NCI-H345 treated with DMSO at 0.1 percent for 48 hours (cell line): ENCODE data around the gene HSCB.
A peak's percentile ranks its signal among the peaks of the same experiment; 100 is the strongest.
"Not testable (repeated sequence)": the region's sequence is repeated elsewhere in the genome, so short reads cannot be mapped to it uniquely, and the experiment has no call there.

Source experiments
- DNase-seq: peaks from one replicate; lab custom pipeline; 2025; ENCODE audit not compliant: unreplicated experiment; lab: John Stamatoyannopoulos, UW

HSCB gene

DNA sequence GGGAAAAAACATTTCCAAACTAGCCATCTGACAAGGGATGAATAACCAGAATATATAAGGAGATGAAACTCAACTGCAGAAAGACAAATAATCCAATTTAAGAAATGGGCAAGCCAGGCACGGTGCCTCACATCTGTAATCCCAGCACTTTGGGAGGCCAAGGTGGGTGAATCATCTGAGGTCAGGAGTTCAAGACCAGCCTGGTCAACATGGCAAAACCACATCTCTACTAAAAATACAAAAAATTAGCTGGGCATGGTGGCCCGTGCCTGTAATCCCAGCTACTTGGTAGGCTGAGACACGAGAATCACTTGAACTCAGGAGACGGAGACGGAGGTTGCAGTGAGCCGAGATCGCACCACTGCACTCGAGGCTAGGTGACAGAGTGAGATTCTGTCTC lies 3.0 kb upstream of the HSCB start:
- DNase-seq, result not testable (repeated sequence)

DNA sequence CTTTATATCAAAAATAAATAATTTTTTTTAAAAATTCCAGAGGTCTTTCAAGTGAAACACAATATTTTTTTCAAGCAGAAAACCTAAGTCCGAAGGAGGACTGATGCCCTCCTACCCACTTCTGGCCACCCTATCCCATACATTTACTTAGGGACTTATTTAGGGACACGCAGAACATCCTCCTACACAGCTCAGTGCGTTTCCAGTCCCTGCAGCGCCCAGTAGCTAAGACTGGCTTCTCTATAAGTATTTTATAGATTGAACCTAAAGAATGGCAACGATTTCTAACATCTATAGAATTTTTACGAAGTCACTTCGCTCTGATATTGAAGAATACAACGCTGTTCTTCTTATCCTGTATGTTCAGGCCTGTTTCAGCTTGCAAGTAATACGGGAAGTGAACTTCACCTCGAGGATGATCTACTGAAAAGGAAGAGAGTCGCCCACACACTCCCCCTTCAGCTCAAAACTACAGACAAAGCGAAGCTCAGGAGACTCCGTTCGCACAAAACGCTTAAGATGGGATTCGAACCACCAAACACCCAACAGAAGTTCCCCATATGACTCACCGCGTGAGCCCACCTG lies 547 bp upstream of the HSCB start:
- DNase-seq, result no peak

DNA sequence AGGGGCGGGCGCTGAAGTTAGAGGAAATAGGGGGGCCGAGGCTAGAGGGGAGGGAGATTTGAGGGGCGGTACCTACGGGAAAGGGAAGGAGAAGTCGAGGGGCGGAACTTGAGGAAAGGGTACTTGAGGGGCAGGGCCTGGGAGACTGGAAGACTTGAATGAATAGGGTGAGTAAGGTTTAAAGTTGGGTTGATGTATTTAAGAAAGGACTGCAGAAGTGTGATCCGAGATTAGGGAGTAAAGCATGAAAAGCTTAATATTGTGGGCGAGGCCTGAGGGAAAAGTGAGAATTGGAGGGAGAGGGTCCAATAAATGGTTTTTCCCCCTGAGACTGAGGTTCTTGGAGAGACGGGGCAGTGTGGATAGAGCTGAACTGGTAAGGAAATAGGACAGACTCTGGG lies 723 bp downstream of the HSCB start:
- no peak for DNase-seq

DNA sequence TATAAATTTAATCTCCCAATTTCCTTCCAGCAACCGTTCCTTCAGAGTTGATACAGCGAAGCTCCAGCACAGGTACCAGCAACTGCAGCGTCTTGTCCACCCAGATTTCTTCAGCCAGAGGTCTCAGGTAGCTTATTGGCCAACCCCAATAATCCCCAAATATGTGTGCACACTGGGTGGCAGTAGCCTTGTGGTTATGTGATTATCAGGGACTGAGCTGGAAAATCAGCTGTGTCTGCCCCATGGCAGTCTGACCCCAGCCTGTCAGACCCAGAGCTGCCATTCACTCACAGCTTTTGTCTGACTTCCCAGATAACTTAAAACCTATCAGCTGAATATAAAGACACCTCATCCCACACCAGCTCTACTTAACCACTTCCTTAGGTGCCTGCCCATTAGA lies 2.0 kb downstream of the HSCB start:
- no peak for DNase-seq

DNA sequence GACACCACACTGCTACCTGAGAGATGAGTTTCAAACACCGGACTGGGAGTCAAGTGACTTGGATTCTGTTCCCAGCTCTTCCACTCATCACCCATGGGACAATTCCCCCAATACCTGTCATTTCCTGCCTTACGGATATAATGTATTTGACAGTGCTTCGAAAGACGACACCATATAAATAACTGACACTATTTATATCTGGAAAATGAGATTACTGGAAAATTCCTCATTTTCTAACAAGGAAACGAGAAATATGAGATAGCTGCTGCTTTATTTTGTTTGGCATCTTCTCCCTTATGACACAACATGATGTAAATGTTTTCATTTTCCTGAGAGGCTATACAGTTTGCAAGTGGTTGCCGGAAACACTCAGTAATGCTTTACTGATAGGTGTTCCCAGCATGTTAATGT lies 8.6 kb downstream of the HSCB start:
- no peak for DNase-seq

DNA sequence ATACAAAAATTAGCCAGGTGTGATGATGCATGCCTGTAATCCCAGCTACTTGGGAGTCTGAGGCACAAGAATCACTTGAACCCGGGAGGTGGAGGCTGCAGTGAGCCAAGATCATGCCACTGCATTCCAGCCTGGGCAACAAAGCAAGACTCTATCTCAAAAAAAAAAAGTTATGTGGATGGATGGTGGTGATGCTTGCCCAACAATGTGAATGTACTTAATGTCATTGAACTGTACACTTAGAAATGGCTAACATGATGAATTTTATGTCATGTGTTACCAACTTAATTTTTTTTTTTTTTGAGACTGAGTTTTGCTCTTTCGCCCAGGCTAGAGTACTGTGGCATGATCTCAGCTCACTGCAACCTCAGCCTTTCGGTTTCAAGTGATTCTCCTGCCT lies 12.7 kb downstream of the HSCB start:
- DNase-seq, result not testable (repeated sequence)

DNA sequence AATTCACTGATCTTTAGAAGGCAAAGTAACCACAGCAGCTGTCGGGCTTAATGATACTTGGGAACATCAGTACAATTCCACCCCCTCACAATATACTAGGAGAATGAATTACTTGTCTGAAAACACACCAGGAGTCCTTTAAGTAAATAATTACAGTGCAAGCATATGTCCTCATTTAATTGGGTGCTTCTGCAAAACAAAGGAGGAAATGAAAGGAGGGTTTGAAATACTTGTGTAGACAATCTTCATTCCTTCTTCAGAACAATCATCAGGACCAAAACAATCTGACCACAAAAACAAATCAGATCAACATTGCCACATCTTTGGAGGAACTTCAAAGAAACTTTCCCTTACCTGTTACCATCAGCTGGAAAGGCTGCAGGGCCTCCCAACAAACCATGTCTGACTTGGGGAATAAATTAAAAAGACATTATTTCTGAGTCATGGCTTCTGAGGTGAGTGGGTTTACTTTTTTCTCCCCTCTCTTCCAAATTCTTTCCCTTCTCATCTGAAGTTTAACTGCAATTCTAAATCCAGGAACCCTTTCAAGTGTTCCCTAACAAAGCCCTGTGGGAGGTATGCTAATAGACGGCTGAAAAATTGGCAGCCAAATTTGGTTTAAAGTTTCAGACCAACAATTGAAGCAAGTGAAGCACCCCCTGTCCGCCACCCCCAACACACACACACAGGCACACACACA lies 18.2 kb downstream of the HSCB start:
- DNase-seq, result peak; percentile 34

DNA sequence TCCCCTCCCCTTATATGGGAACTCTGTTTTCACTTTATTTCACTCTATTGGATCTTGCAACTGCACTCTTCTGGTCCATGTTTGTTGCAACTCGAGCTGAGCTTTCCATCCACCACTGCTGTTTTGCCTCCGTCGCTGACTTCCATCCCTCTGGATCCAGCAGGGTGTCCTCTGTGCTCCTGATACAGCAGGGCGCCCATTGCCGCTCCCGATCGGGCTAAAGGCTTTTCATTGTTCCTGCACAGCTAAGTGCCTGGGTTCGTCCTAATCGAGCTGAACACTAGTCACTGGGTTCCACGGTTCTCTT lies 19.6 kb downstream of the HSCB start:
- no peak for DNase-seq

DNA sequence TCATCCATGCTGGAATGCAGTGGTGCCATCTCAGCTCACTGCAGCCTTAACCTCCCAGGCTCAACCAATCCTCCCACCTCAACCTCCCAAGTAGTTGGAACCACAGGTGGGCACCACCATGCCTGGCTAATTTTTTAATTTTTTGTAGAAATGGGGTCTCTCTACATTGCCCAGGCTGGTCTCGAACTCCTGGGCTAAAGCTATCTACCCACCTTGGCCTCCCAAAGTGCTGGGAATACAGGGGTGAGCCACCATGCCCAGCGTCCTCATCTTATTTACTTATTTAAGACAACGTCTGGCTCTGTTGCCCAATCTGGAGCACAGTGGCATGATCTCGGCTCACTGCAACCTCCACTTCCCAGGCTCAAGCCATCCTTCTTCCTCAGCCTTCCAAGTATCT lies 20.2 kb downstream of the HSCB start:
- DNase-seq, result not testable (repeated sequence)

DNA sequence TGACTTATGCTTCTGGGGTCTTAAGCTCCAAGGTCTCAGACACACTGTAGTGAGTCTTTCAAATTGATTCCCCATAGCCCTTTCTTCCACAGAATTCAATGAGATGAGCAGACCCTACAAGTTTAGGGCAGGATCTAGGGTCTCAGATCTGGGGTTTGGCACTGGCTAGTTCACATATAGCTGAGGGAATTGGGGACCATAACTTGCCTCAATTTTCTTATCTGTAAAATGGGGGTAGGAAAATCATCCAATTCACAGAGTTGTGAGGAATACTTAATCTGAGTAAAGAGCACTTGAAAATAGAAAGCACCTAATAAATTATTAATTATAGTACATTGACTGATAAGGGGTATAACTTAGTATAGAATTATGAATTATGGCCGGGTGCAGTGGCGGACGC lies 24.8 kb downstream of the HSCB start:
- no peak for DNase-seq

DNA sequence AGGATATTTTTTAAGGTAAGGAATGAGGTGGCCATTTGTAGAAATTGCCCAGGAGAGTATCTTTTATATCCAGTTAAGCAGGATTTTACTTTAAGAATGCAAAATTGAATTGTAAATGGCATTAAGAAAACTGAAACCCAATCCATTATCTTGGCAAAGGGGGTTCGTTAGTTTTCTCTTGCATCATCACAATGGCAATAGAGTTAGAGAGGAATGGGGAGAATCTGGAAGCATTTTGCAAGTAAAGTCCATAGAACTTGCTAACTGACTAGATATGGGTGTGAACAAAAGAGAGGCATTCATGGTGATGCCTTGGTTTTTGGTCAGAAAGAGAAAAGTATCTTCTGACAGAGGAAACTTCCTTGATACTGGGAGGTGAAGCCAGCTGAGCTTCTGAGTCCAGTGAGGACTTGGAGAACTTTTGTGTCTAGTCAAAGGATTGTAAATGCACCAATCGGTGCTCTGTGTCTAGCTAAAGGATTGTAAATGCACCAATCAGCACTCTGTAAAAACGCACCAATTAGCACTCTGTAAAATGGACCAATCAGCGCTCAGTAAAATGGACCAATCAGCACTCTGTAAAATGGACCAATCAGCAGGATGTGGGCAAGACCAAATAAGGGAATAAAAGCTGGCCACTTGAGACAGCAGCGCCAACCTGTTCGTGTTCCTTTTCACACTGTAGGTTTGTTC lies 27.0 kb downstream of the HSCB start:
- no peak for DNase-seq

DNA sequence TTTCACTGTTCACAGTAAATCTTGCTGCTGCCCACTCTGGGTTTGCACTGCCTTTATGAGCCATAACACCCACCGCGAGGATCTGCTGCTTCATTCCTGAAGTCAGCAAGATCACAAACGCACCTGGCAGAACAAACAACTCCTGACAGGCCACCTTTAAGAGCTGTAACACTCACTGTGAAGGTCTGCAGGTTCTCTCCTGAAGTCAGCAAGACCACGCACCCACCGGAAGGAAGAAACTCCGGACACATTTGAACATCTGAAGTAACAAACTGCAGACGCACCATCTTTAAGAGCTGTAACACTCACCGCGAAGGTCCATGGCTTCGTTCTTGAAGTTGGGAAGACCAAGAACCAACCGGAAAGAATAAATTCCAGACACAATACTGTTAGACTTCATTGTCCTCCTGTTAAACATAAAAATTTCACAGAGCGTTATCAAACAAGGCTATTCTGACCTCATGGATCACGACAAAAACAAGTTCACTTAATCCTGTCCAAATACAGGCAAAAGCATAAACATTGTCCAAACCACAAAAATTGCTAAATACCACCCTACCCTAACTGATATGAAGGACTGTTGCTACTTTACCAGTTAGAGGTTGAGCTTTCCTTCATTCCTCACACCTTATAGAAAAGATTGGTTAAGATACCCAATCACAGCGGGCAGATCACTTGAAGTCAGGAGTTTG lies 27.7 kb downstream of the HSCB start:
- no peak for DNase-seq

DNA sequence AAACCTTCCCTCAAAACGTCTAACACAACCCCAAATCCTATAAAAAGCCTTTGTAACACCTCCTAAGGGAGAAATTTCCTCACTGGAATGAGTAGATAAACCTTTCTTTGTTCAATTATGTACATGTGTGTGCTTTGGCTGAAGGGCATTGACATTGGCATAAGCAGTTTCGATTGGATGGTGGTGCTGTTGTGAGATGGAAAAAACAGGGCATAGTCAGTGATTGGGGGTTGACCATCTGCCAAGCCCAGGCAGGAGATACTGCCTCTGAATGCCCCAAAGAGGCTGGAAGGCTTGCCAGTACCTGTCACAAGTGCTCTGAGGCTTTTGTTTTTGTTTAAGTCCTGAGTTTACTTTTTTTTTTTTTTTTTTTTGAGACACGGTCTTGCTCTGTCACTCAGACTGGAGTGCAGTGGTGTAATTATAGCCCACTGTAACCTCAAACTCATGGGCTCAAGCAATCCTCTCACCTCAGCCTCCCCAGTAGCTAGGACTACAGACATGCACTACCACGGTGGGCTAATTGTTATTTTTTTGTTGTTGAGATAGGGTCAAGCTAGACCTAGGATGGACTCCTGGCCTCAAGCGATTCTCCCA lies 29.5 kb downstream of the HSCB start:
- DNase-seq, result peak; percentile 18

DNA sequence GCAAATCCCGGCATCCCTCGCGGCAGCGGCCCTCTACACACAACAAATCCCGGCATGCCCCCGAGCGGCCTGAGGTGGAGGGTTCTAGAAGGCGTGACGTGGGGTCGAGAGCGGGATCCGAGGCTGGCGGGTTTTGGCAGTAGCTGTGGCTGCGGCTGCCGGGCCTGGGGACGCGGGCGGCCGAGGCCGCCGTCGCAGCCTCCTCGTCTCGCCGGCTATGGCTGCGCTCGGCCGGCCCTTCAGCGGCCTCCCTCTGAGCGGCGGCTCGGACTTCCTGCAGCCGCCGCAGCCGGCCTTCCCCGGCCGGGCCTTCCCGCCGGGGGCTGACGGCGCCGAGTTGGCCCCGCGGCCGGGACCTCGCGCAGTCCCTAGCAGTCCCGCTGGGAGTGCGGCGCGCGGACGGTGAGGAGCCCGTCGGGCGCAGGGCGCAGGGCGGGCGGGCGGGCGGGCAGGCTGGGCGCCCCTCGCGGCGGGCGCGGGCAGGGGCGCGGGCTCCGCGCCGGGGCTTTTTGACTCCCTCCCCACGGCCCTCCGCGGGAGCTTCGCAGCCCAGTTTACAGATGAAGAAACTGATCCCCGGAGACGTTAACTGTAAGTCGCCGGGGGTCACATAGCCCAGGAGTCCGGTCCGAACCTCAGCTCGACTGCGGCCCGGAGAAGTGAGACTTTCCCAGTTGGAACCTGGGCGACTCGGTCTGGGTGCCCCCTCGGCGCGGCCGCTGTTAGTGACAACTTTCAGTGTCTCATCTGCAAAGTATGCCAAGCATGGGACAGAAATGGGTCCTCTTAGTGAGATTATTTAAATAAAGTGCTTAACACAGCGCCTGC lies 31.0 kb downstream of the HSCB start, which contains the start of gene CCDC117:
Gene CCDC117 (plus strand): TSS at position 63 of the 828 bp plus-strand sequence. CDS start 155 bp downstream, at position 218.
- peak; percentile 75 for DNase-seq

DNA sequence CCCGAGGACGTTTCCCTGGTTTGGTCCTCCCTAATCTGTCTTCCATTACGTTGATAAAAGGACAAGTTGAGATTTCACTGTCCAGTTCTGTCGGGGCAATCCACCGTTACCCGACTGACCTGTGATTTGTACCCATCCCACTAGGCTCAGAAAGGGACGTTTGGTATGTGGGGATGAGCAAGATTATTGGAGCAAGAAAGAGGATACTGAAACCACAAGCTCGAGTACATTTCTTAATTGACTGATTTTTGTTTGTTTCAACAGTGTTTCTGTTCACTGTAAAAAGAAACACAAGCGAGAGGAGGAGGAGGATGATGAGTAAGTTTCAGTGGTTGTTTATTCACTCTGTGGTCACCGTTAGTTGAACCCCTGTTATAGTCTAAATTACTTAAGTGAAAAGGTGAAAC lies 31.6 kb downstream of the HSCB start:
- no peak for DNase-seq

DNA sequence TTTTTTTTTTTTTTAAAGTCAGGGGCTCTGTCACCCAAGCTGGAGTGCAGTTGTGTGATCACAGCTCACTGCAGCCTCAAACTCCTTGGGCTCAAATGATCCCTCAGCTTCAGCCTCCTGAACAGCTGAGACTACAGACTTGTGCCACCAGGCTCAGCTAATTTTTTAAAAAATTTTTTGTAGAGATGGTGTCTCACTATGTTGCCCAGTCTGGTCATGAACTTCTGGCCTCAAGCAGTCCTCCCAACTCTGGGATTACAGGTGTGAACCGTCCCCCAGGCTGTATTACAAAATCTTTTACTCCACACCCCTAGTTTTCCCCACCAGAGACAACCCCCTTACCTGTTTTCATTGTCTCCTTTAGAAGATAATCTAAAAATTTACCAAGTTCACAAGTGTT lies 32.5 kb downstream of the HSCB start:
- no peak for DNase-seq

DNA sequence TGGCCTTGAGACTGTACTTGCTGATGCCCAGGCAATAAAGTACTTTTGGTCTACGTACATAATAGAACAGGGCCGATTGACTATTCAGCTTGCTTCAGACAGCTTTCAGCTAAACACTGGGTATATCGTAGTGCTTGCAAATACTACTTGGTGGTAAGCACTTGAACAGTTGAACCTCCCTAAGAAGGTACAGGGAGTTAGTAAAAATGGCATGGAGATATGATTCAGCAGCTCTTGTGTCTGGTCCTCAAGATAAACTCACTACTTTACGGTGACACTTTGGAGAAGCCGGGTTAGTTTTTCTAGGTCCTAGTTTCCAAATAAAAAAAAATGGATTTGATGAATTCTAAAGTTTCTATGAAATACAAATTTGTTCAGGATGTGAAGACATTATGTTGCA lies 38.0 kb downstream of the HSCB start:
- no peak for DNase-seq

DNA sequence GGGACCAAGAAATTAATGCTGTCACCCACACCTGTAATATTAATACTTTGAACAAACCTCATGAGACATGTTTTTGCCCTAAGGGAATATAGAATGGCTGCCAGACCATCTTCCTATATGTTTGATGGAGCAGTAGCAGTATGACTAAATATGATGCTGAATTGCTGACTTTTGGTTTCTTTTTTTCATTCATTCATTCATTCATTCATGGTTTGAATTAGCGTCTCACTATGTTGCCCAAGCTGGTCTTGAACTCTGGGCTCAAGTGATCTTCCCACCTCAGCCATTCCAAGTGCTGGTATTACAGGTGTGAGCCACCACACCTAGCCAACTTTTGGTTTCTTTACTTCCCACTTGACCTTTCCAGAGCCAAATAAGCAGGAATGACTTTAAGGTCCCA lies 38.5 kb downstream of the HSCB start:
- DNase-seq, result no peak

DNA sequence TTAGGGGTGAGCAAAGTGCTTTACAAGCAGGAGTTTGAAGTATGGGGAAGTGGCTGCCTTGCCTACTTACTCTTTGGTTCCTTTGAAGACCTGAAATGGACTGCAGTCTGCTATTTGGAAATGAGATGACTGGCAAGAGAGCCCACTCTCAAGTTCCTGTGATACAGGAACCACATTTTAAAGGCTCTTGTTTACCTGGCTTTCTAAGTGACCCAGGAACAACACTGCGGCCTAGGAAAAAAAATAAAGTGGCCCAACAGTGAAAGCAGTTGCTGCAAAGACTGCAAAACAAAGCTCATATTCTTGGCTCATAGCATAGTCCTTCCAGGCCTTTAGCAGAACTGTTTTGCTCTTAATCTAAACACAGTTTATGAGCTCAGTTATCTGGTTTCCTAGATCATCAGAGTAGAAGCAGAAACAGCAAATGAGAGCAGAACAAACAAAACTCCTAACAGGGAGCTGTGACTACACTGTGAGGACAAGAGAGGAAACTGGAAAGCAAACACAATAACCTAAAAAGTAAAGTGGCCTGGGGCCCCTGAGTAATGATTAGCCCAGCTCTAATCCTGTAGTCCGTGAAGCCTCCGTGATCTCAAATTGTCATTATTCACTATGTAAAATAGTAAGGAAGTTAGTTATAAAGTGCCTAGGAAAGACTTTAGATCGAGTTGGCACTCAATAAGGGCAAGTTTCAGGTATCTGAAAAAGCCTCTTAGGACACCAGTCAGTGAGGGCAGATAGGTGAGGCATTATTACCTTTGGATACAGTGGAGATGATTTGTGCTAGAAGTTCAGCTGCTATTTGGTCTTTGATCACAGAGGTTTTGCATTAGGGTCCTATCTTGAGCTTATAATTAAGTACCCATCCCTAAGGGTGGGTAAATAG lies 42.2 kb downstream of the HSCB start:
- no peak for DNase-seq

DNA sequence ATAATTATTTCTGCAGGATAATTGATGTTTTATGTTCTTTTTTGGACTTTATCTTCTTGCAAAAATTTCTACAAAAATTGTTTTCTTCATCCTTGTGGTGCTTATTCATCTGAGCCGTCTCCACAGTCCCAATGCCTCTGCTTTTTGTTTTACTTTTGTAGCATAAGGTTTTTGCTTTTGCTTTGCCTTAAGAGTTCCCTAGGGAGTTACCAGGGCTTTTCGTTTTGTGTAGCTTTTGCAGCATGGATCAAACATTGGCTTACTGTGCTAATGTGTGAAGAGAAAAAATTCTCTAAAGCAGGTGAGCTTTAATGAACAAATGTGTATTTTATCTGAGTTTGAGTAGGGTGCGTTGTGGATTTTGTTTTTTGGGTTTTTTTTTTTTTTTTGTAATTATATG lies 46.8 kb downstream of the HSCB start:
- DNase-seq, result no peak
